Activated gamma-delta T cell (primary cell): Measurements from ENCODE around the gene DIP2B.

ENCODE experiments used
- DNase-seq: peaks from one replicate; lab custom pipeline; 2025; lab: John Stamatoyannopoulos, UW

Gene DIP2B

GRCh38 chr12:50574601-50575348 is 70.0 kb downstream of the DIP2B start:
- no peak for DNase-seq

GRCh38 chr12:50579757-50580267 is 75.0 kb downstream of the DIP2B start:
- DNase-seq, result no peak

GRCh38 chr12:50580436-50580835 is 75.7 kb downstream of the DIP2B start:
- no peak for DNase-seq

GRCh38 chr12:50581226-50582184 is 76.7 kb downstream of the DIP2B start:
- DNase-seq, result no peak

GRCh38 chr12:50584135-50584534 is 79.3 kb downstream of the DIP2B start:
- DNase-seq, result no peak

GRCh38 chr12:50589650-50590435 is 85.1 kb downstream of the DIP2B start:
- DNase-seq, result no peak

GRCh38 chr12:50590869-50591268 is 86.1 kb downstream of the DIP2B start:
- DNase-seq, result no peak

- no peak for DNase-seq
Measured at GRCh38 chr12:50595667-50596066, 90.9 kb downstream of the DIP2B start.

GRCh38 chr12:50597200-50598195 is 92.7 kb downstream of the DIP2B start:
- no peak for DNase-seq

GRCh38 chr12:50598321-50598862 is 93.6 kb downstream of the DIP2B start:
- no peak for DNase-seq

GRCh38 chr12:50599366-50600095 is 94.7 kb downstream of the DIP2B start:
- DNase-seq, result no peak

- DNase-seq, result no peak
Measured at GRCh38 chr12:50600364-50600763, 95.6 kb downstream of the DIP2B start.

GRCh38 chr12:50603817-50604639 is 99.2 kb downstream of the DIP2B start:
- DNase-seq, result no peak

- DNase-seq, result no peak
Measured at GRCh38 chr12:50604640-50604920, 99.8 kb downstream of the DIP2B start.

GRCh38 chr12:50606675-50607375 is 102.0 kb downstream of the DIP2B start:
- DNase-seq, result no peak

- DNase-seq, result no peak
Measured at GRCh38 chr12:50609292-50609874, 104.6 kb downstream of the DIP2B start.

- DNase-seq, result no peak
Measured at GRCh38 chr12:50610171-50610570, 105.4 kb downstream of the DIP2B start.
